ENCODE data around the gene CIZ1.

Gene CIZ1

DNA sequence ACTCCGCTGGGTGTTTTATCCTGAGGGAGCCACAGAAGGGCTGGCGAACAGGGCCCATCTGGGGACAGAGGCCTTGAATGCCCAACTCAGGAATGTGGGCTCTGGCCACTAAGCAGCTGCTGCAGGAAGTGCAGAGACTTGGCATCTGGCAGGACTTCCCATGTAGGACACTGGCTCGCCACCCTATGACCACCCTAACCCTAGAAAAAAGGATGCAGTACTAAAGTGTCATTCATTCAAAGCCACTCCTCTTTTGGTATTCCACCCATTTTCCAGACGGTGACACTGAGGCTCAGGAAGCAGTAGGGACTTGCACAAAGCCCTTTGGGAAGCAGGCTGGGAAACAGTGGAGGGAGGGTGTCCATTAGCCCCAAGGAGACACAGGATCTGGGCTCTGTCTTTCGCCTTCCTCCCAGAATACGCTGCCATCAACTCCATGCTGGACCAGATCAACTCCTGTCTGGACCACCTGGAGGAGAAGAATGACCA, 28.3 kb downstream of the CIZ1 start:
- DNase-seq: no peak
- ATAC-seq: no peak
- no peak overlapping the region for H3K27ac Mint-ChIP-seq
- no peak overlapping the region for H3K4me3 Mint-ChIP-seq
- peaks cover 32% of the 10 kb centered on the region for H3K4me1 Mint-ChIP-seq
- no peaks in the 10 kb centered on the region for H3K27me3 Mint-ChIP-seq
- no peaks in the 10 kb centered on the region for H3K9me3 Mint-ChIP-seq

DNA sequence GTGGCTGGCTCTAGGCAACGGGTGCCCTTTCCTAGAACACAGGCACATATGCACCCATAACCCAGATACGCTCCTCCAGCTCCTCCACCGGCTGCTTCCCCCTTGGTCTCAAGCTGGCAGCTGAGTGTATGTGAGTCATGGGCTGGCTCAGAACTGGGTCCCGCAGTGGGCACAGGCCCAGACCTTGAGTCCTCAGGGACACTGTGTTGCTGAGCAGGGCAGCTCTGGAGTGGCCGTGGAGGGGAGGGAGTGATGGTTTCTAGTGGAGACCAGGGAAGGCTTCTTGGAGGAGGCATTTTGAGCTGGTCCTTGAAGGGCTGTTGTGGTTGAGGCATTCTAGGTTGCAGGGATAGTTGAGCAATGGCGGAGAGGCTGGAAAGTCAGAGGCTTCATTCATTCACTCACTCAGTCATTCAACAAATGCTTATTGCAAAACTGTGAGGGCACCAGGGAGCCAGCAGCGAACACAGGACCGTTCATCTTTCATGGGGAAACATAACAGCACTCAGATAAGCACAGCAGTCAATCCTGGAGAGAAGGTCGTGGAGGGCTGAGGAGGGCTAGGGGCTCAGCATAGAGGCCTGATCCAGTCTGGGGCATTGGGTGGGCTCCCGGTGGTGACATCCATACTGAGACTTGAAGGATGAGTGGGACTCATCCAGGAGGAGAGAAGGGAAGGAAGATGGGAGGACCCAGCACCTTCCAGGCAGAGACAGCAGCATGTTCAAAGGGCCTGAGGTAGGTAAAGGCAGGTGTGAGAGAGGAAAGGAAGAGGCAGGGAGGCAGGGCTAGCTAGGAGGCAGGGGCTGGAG, 29.0 kb downstream of the CIZ1 start:
- DNase-seq: no peak
- no peak for ATAC-seq
- no peaks in the 10 kb centered on the region for H3K9me3 Mint-ChIP-seq
- peak overlapping the region in 1 of 2 donors; percentile 54 for H3K4me3 Mint-ChIP-seq
- H3K27ac Mint-ChIP-seq: no peak overlapping the region
- no peaks in the 10 kb centered on the region for H3K27me3 Mint-ChIP-seq
- peaks cover 32% of the 10 kb centered on the region for H3K4me1 Mint-ChIP-seq

DNA sequence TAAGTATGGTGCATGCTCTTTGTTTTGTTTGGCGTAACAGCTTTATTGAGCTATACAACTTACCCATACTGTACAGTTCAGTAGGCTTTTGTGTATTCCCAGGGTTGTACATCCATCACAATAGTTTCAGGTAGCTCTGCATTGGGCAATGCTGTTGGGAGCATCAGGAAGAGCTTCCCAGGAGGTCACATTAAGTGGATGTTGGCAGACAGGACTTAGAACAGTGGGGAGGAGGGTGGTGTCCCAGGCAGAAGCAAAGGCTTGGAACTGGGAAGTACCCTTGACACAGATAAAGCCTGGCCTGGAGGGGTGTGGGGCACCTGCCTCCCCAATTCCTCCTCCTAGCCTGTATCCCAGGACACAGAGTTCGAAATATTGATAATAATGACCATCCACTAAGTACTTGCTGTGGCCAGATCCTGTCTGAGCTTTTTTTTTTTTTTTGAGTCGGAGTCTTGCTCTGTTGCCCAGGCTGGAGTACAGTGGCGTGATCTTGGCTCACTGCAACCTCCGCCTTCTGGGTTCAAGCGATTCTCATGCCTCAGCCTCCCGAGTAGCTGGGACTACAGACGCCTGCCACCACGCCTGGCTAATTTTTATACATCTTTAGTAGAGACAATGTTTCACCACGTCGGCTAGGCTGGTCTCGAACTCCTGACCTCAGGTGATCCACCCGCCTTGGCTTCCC, 30.0 kb downstream of the CIZ1 start:
- no peak for ATAC-seq
- H3K4me3 Mint-ChIP-seq: peak overlapping the region; percentile 85

DNA sequence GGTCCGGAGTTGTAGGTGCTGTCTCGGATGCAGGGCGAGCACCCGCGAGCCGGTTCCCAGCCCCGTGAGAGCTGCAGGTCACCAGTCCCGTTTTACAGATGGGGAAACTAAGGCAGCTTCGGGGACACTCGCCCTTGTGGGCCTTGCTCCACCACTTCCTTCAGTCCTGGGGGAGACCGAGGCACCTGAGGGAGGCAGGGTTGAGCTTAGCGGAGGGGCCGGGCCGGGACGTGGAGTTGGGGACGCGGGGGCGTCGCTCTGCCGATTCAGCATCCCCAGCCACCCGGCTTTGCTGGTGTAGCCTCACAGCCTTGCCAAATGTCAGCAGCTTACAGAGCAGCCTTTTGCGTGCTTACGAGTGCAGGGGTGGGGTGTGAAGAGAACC, 30.8 kb downstream of the CIZ1 start:
- H3K4me3 Mint-ChIP-seq: peak overlapping the region; percentile 85
- no peaks in the 10 kb centered on the region for H3K9me3 Mint-ChIP-seq
- peak; percentile 55 to 62 for DNase-seq
- peak; percentile 66 for ATAC-seq
- no peaks in the 10 kb centered on the region for H3K27me3 Mint-ChIP-seq
- peaks cover 32% of the 10 kb centered on the region for H3K4me1 Mint-ChIP-seq
- peak overlapping the region; percentile 90 to 96 for H3K27ac Mint-ChIP-seq

More for the DNA sequence above, 30.0 kb downstream of the CIZ1 start:
- H3K4me1 Mint-ChIP-seq: peaks cover 32% of the 10 kb centered on the region
- DNase-seq: no peak
- no peaks in the 10 kb centered on the region for H3K9me3 Mint-ChIP-seq
- H3K27ac Mint-ChIP-seq: peak overlapping the region in 1 of 2 donors; percentile 71
- no peaks in the 10 kb centered on the region for H3K27me3 Mint-ChIP-seq

DNA sequence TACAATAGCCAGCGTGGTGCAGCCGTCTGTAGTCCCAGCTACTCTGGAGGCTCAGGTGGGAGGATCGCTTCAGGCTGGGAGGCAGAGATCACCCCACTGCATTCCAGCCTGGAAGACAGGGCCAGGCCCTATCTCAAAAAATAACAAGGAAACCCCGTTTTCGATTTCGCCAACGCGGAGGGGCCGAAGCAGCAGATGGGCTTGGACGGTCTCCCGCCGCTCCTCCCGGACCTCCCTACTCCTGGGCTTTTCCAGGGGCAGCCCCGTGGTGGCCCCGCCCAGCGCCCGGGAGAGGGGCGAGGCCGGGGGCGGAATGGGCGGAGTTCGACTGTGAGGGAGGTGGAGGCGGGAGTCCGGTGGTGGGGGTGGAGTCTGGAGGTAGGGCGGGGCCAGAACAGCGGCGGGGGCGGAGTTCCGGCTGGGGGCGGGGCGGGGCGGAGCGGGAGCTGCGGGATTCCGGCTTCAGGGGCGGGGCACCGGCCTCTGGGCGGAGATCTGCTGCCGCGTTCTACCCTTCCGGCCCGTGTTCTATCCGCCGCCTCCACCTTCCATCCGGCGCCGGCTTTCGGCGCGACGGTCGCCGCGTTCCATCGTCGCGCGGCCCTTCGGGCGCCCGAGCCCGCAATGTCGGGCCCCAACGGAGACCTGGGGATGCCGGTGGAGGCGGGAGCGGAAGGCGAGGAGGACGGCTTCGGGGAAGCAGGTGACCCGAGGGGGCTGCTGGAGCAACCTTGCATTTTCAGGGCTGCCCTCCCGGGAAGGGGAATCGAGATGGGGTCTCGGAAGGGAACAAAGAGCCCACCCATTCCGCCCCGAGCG, 31.4 kb downstream of the CIZ1 start, which contains the start of gene BBLN:
BBLN (plus strand) TSS at position 482 of the 819 bp plus-strand sequence; CDS start at position 625, 143 bp downstream.
- H3K4me3 Mint-ChIP-seq: peak within 1 kb of the TSS; percentile 85
- peak within 1 kb of the TSS; percentile 90 to 96 for H3K27ac Mint-ChIP-seq
- H3K4me1 Mint-ChIP-seq: peaks cover 32% of the 10 kb centered on the region
- DNase-seq (peak; percentile 90 to 92), ATAC-seq (peak; percentile 91)
- H3K9me3 Mint-ChIP-seq: no peaks in the 10 kb centered on the region
- no peaks in the 10 kb centered on the region for H3K27me3 Mint-ChIP-seq

DNA sequence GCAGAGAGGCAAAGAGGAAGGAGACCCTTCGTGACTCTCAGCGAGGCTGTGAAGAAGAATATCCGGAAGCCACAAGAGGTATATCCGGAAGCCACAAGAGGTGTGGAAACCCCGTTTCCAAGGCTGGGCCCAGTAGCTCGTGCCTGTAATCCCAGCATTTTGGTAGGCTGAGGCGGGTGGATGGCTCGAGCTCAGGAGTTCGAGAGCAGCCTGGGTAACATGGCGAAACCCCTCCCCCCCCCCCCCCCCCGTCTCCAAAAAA, 31.9 kb downstream of the CIZ1 start:
- peak overlapping the region; percentile 82 to 89 for H3K27ac Mint-ChIP-seq
- peak; percentile 56 for ATAC-seq
- peak; percentile 49 to 67 for DNase-seq
- H3K27me3 Mint-ChIP-seq: no peaks in the 10 kb centered on the region
- H3K4me1 Mint-ChIP-seq: peaks cover 32% of the 10 kb centered on the region
- peak overlapping the region; percentile 85 for H3K4me3 Mint-ChIP-seq
- H3K9me3 Mint-ChIP-seq: no peaks in the 10 kb centered on the region

DNA sequence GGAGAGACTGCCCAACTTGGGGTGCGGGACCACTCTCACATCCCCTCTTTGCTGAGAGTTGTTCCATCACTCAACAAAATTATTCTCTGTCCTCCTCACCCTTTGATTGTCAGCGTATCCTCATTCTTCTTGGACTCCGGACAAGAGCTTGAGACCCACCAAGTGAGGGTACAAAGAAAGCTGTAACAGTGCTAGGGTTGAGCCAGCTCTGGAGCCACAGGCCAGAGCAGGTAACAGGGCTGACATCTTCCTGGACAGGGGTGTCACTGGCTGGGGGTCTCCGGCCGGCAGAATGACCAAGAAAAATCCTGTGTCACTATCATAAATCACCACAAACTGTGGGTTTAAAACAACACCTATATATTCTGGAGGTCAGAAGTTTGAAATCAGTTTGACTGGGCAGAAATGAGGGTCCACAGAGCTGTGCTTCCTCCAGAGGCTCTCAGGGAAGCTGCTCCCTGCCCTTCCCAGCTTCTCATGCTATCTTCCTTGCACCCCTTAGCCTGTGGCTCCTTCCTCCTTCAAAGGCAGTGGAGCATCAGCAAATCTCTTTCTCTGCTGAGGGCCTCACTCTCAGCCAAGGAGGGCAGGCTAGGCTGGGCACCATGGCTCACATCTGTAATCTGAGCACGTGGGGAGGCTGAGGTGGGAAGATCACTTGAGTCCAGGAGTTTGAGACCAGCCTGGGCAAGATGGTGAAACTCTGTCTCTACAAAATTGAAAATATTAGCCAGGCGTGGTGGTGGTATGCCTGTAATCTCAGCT, 35.5 kb downstream of the CIZ1 start:
- Mint-ChIP-seq H3K9me3 (no peaks in the 10 kb centered on the region), H3K4me3 (no peak overlapping the region), H3K27me3 (no peaks in the 10 kb centered on the region), H3K27ac (peak overlapping the region in 1 of 2 donors; percentile 21), H3K4me1 (peaks cover 12% of the 10 kb centered on the region)
- no peak for ATAC-seq
- DNase-seq: no peak

DNA sequence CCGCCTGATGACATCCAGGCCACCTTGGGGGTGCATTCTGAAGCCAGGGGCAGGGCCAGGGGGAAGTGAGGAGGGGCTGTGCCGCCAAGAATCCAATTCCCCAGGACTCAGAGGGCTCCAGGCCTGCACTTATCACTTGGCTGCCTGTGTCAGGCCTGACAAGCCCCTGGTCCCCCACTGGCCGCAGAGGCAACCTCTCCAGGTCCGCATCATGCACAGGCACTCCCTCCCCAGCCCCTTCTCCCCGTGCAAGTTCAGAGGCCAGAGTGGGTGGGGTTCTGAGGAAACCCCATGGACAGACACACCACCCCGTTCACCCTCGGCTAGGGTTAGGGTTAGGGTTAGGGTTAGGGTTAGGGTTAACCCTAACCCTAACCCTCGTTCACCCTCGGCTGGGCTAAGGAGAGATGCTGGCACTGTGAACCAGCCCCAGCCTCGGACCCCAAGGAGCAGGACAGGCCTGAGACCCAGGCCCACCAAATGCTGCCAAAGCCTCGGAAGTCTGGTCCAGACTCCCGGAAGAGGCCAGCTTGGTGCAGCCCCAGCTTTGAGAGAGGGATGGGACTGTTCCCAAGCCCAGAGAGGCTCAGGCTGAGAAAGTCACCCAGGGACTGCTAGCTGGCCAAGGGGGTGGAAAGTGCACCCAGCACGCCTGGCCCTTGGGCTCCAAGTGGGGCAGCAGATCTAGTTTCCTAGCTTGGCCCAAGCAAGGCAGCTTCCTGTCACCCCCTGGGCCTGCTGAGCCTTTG, 37.3 kb downstream of the CIZ1 start:
- Mint-ChIP-seq H3K27ac (no peak overlapping the region), H3K4me1 (peaks cover 7% of the 10 kb centered on the region), H3K9me3 (no peaks in the 10 kb centered on the region), H3K27me3 (no peaks in the 10 kb centered on the region), H3K4me3 (no peak overlapping the region)
- ATAC-seq: no peak
- no peak for DNase-seq

DNA sequence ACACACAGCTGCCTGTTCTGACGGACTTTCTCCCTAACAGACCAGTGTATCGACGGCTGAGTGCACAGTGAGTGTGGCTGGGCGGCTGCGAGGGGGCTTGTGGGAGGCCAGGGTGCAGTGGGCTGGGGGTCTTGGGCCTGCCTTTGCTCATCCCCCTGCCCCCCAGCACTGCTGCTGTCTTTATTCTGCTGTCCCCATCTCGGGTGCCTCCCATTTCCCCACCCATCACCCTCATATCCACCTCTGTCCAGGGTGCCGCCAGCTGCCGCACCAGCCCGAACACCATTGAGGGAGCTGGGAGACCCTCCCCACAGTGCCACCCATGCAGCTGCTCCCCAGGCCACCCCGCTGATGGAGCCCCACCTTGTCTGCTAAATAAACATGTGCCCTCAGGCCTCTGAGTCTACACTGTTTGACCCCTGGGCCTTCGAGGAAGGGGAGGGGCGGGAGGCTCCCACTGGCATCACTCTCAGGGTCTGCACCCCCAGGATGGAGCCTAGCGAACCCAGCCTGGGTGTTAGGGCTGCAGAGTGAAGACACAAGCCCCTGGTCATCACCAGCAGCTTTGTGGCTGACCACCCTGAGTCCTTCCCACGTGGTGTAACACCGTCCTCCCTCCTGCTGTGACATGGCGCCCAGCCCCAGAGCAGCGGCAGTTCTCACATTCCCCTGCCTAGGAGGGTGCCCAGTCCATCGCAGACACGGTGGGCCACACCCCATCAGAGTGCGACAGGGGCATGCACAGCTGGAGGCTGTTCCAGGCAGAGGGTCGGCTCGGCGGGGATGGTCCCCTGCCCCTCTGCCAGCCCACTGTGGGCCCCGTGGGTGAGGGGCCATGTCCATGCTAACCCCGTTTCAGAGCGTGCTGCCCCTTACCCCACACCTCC, 38.1 kb downstream of the CIZ1 start:
- peak overlapping the region in 1 of 2 donors; percentile 25 for H3K27ac Mint-ChIP-seq
- ATAC-seq (peak; percentile 22), DNase-seq (no peak)
- H3K9me3 Mint-ChIP-seq: no peaks in the 10 kb centered on the region
- H3K4me1 Mint-ChIP-seq: peaks cover 6% of the 10 kb centered on the region
- no peaks in the 10 kb centered on the region for H3K27me3 Mint-ChIP-seq
- H3K4me3 Mint-ChIP-seq: no peak overlapping the region

DNA sequence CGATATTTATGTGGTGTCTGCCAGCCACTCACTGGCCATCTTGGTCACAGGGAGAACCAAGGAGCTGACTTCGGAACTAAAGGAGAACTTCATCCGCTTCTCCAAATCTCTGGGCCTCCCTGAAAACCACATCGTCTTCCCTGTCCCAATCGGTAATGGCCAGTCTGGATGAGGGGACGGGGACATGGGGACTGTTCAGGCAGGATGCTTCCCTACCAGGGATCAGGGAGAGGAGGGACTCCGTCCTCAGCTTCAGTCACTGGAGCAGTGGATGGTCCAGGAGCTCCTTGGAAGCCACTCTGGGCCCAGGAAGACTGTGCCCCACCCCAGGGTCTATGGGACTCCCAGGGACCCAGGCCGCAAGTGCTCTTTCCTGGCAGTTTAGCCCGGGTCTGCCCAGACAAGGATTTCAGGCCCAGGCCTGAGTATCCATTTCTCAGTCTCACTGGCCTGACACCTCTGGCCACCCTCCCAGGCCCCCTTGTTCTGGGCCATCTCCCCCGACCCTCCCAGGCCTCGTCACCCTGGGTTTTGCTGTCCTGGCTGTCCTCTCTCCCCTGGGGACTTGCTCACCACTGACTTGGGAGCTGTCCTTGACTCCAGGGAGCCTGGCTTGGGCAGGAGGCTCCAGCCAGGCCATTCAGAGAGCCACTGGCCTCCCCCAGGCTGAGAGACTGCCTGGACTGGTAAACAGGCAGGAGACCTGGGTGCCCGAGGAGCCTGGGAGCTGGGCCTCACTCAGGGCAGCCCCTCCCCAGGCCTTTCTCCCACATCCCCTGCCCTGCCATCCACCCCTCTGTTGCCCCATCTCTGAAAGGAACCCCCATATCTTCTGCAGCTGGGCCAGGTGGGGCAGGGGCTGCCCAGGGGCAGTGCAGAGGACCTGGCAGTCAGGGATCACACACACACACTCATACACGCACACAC, 39.0 kb downstream of the CIZ1 start:
- DNase-seq (no peak), ATAC-seq (no peak)
- H3K4me3 Mint-ChIP-seq: no peak overlapping the region
- peaks cover 6% of the 10 kb centered on the region for H3K4me1 Mint-ChIP-seq
- H3K9me3 Mint-ChIP-seq: no peaks in the 10 kb centered on the region
- H3K27me3 Mint-ChIP-seq: no peaks in the 10 kb centered on the region
- H3K27ac Mint-ChIP-seq: no peak overlapping the region

DNA sequence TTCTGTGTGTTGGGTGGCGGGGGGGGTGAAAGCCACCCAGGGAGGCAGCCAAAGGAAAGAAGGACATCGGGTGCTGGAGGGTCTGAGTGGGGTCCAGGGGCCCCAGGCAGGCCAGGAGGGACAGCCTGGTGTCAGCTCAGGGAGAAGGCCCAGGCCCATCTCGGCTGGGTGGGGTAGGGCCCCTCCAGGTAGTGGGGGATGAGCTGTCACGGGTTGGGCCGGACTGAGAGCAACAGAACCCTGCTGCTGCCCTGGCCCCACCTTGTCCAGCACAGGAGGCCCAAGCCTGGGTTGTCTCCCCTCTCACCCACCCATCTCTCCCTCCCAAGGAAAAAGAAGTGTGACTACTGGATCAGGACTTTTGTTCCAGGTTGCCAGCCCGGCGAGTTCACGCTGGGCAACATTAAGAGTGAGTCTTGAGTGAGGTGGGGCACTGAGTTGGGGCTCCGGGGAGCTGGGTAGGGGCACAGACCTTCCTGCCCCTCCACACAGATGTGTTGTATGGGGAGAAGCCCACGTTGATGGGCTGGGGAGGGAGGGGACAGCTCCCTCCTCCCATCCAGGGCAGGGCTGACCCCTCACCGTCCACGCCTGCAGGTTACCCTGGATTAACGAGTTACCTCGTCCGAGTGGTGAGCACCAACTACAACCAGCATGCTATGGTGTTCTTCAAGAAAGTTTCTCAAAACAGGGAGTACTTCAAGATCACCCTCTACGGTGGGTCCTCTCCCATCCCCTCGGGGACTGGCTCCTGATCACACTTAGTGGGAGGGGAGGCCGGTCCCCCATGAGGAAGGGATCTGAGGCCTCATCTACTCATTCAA, 39.9 kb downstream of the CIZ1 start:
- ATAC-seq: no peak
- DNase-seq: no peak
- Mint-ChIP-seq H3K4me3 (no peak overlapping the region), H3K9me3 (no peaks in the 10 kb centered on the region), H3K4me1 (peaks cover 6% of the 10 kb centered on the region), H3K27me3 (no peaks in the 10 kb centered on the region), H3K27ac (no peak overlapping the region)

DNA sequence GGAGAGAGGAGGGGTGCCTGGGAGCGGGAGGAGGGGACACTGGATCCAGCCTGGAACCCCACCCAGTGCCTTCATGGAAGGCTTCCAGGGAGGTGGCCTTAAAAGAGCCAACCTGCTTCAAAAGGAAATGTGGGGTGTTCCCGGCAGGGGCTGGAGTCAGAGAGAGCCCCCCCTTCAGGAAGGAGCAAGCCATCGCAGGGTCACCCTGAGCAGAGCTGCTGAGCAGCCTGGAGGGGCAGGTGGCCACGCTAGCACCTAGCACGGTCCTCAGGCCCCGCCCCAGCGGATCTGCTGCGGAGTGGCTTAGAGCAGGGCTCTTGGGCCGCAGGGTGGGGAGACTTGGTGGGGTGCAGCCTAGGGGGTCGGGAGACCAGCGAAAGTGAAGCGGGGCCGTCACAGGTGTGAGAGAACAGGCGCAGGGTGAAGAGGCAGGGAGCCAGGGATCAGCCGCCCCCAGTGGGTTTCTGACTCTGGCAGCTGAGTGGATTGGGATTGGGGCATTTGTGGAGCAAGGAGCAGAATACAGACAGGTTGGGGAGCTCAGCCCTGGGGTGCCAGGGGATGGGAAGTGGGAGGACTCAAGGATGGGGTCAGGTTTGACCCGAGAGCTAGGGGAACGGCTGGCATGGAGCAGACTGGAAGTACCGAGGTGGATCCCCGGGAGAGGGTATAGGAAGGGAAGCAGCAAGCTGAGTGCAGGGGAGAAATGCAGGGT, 40.6 kb downstream of the CIZ1 start:
- DNase-seq (peak in 1 of 2 donors; percentile 35), ATAC-seq (peak; percentile 52)
- no peaks in the 10 kb centered on the region for H3K9me3 Mint-ChIP-seq
- H3K27ac Mint-ChIP-seq: no peak overlapping the region
- H3K4me3 Mint-ChIP-seq: no peak overlapping the region
- H3K4me1 Mint-ChIP-seq: peaks cover 6% of the 10 kb centered on the region
- no peaks in the 10 kb centered on the region for H3K27me3 Mint-ChIP-seq

Data from stimulated activated naive CD8-positive, alpha-beta T cell treated with anti-CD3 and anti-CD28 coated beads, Interleukin-15, amount 100 ng/mL, for 72 hours (primary cell).